Activated CD8-positive, alpha-beta memory T cell treated with anti-CD3 and anti-CD28 coated beads, Interleukin-2, amount 10 ng/mL, durations not matched to agents 7 days and 5 days (primary cell): ENCODE measurements around the gene TGFBI. TPM values are rescaled to one million over a fixed set of nuclear protein-coding genes. Genes with fewer than 3 reads are reported as not detected.

Source experiments
- ATAC-seq: fragments of 150-1000 bp; cut with Tn5 transposase; one replicate; pipeline ENCODE4 v1.10.0; 2021; ENCODE audit warnings: moderate library complexity
- CTCF ChIA-PET: fragments of 350-600 bp; sonication (Branson Sonifier 250); formaldehyde crosslinking; loops from one replicate; lab custom pipeline; 2021; ENCODE audit warnings: antibody characterized with exemption; lab: Charles Lee
- DNase-seq: peaks from one replicate; pipeline ENCODE4 v3.0.0-alpha.2; 2020
- H3K27ac Mint-ChIP-seq: one replicate; pipeline ENCODE4 v1.8.0; 2021; ENCODE audit warnings: mild to moderate bottlenecking, mixed read lengths
- H3K27me3 Mint-ChIP-seq: one replicate; pipeline ENCODE4 v1.8.0; 2021; ENCODE audit warnings: mixed read lengths
- H3K36me3 Mint-ChIP-seq: one replicate; pipeline ENCODE4 v1.8.0; 2021; ENCODE audit warnings: mild to moderate bottlenecking, mixed read lengths
- H3K4me1 Mint-ChIP-seq: one replicate; pipeline ENCODE4 v1.8.0; 2021; ENCODE audit warnings: mixed read lengths
- H3K4me3 Mint-ChIP-seq: one replicate; pipeline ENCODE4 v1.8.0; 2021; ENCODE audit warnings: mild to moderate bottlenecking, moderate library complexity, mixed read lengths
- H3K9me3 Mint-ChIP-seq: one replicate; pipeline ENCODE4 v1.8.0; 2022; ENCODE audit warnings: low read depth, mixed read lengths
- total RNA-seq, 2 experiments: library from RNA; stranded (reverse); gene quantifications; one replicate each; pipeline ENCODE4 v1.2.3, GENCODE V29; 2021

The TGFBI gene
- total RNA-seq, 2 experiments from 2014 or later, result 0.26 to 0.42 TPM

- Mint-ChIP-seq H3K9me3 (no peaks in the 10 kb centered on the region), H3K4me3 (no peak overlapping the region), H3K27ac (no peak overlapping the region), H3K4me1 (no peaks in the 10 kb centered on the region), H3K27me3 (peaks cover 46% of the 10 kb centered on the region), H3K36me3 (no peaks in the 10 kb centered on the region)
- no peak for ATAC-seq
- CTCF ChIA-PET, result interaction anchor here (1.2 kb wide), 1 partner anchor 102 kb away, joined by 3 read pairs; no protein-coding TSS in a partner anchor
- no peak for DNase-seq
Measured at GRCh38 chr5:136025900-136026299, 2.9 kb upstream of the TGFBI start.

- DNase-seq (no peak), ATAC-seq (no peak)
- Mint-ChIP-seq H3K36me3 (no peaks in the 10 kb centered on the region), H3K4me1 (peaks cover 3% of the 10 kb centered on the region), H3K27me3 (peaks cover 46% of the 10 kb centered on the region), H3K27ac (no peak overlapping the region), H3K4me3 (no peak overlapping the region), H3K9me3 (no peaks in the 10 kb centered on the region)
- CTCF ChIA-PET, result interaction anchor here (1.2 kb wide), 1 partner anchor 102 kb away, joined by 3 read pairs; no protein-coding TSS in a partner anchor
Measured at GRCh38 chr5:136026636-136027035, 2.2 kb upstream of the TGFBI start.

GRCh38 chr5:136027311-136027710 lies 1.5 kb upstream of the TGFBI start:
- no peak overlapping the region for H3K27ac Mint-ChIP-seq
- no peaks in the 10 kb centered on the region for H3K36me3 Mint-ChIP-seq
- CTCF ChIA-PET, result interaction anchor here (1.2 to 1.3 kb wide), 2 partner anchors 9 to 103 kb away, joined by 3 to 4 read pairs; no protein-coding TSS in a partner anchor
- H3K4me1 Mint-ChIP-seq, result peaks cover 5% of the 10 kb centered on the region
- H3K9me3 Mint-ChIP-seq, result no peaks in the 10 kb centered on the region
- ATAC-seq, result no peak
- H3K4me3 Mint-ChIP-seq, result no peak overlapping the region
- no peak for DNase-seq
- H3K27me3 Mint-ChIP-seq, result peaks cover 42% of the 10 kb centered on the region

GRCh38 chr5:136028090-136028489 lies 698 bp upstream of the TGFBI start:
- H3K9me3 Mint-ChIP-seq, result no peaks in the 10 kb centered on the region
- peaks cover 9% of the 10 kb centered on the region for H3K4me1 Mint-ChIP-seq
- H3K27me3 Mint-ChIP-seq, result peaks cover 41% of the 10 kb centered on the region
- H3K36me3 Mint-ChIP-seq, result no peaks in the 10 kb centered on the region
- H3K4me3 Mint-ChIP-seq, result no peak overlapping the region
- DNase-seq, result no peak
- ATAC-seq, result no peak
- H3K27ac Mint-ChIP-seq, result no peak overlapping the region
- CTCF ChIA-PET, result interaction anchor here (1.1 to 1.3 kb wide), 2 partner anchors 9 kb away, joined by 3 to 4 read pairs; no protein-coding TSS in a partner anchor

- H3K27ac Mint-ChIP-seq, result no peak overlapping the region
- ATAC-seq (no peak), DNase-seq (no peak)
- H3K4me1 Mint-ChIP-seq, result peaks cover 9% of the 10 kb centered on the region
- CTCF ChIA-PET, result no interaction called here
- H3K9me3 Mint-ChIP-seq, result no peaks in the 10 kb centered on the region
- H3K36me3 Mint-ChIP-seq, result no peaks in the 10 kb centered on the region
- H3K27me3 Mint-ChIP-seq, result peaks cover 34% of the 10 kb centered on the region
- H3K4me3 Mint-ChIP-seq, result no peak overlapping the region
Measured at GRCh38 chr5:136030252-136030651, 1.5 kb downstream of the TGFBI start.

- H3K4me3 Mint-ChIP-seq, result no peak overlapping the region
- no peaks in the 10 kb centered on the region for H3K9me3 Mint-ChIP-seq
- ATAC-seq (no peak), DNase-seq (no peak)
- CTCF ChIA-PET, result no interaction called here
- H3K4me1 Mint-ChIP-seq, result peaks cover 9% of the 10 kb centered on the region
- H3K27me3 Mint-ChIP-seq, result peaks cover 34% of the 10 kb centered on the region
- H3K36me3 Mint-ChIP-seq, result no peaks in the 10 kb centered on the region
- no peak overlapping the region for H3K27ac Mint-ChIP-seq
Measured at GRCh38 chr5:136030956-136031611, 2.3 kb downstream of the TGFBI start.

- CTCF ChIA-PET, result no interaction called here
- no peak for ATAC-seq
- Mint-ChIP-seq H3K9me3 (no peaks in the 10 kb centered on the region), H3K27ac (no peak overlapping the region), H3K4me1 (peaks cover 14% of the 10 kb centered on the region), H3K4me3 (no peak overlapping the region), H3K27me3 (peaks cover 30% of the 10 kb centered on the region), H3K36me3 (no peaks in the 10 kb centered on the region)
- DNase-seq, result no peak
Measured at GRCh38 chr5:136031711-136032110, 2.9 kb downstream of the TGFBI start.

- ATAC-seq (no peak), DNase-seq (no peak)
- Mint-ChIP-seq H3K27ac (no peak overlapping the region), H3K27me3 (peaks cover 22% of the 10 kb centered on the region), H3K9me3 (no peaks in the 10 kb centered on the region), H3K36me3 (no peaks in the 10 kb centered on the region), H3K4me1 (peaks cover 22% of the 10 kb centered on the region), H3K4me3 (no peak overlapping the region)
- CTCF ChIA-PET, result interaction anchor here (0.7 to 1.2 kb wide), 2 partner anchors 91 to 144 kb away, joined by 3 read pairs; no protein-coding TSS in a partner anchor
Measured at GRCh38 chr5:136032564-136032963, 3.8 kb downstream of the TGFBI start.

- no peak for DNase-seq
- no peaks in the 10 kb centered on the region for H3K9me3 Mint-ChIP-seq
- H3K4me1 Mint-ChIP-seq, result peaks cover 25% of the 10 kb centered on the region
- H3K4me3 Mint-ChIP-seq, result no peak overlapping the region
- CTCF ChIA-PET, result interaction anchor here (0.7 to 1.2 kb wide), 2 partner anchors 91 to 145 kb away, joined by 3 read pairs; no protein-coding TSS in a partner anchor
- H3K27me3 Mint-ChIP-seq, result peaks cover 15% of the 10 kb centered on the region
- no peak overlapping the region for H3K27ac Mint-ChIP-seq
- H3K36me3 Mint-ChIP-seq, result no peaks in the 10 kb centered on the region
- ATAC-seq, result no peak
Measured at GRCh38 chr5:136033234-136033633, 4.4 kb downstream of the TGFBI start.

- Mint-ChIP-seq H3K9me3 (no peaks in the 10 kb centered on the region), H3K27me3 (peaks cover 15% of the 10 kb centered on the region), H3K4me1 (peaks cover 25% of the 10 kb centered on the region), H3K27ac (no peak overlapping the region), H3K36me3 (no peaks in the 10 kb centered on the region), H3K4me3 (no peak overlapping the region)
- no peak for ATAC-seq
- no peak for DNase-seq
- CTCF ChIA-PET, result no interaction called here
Measured at GRCh38 chr5:136033848-136034247, 5.1 kb downstream of the TGFBI start.

GRCh38 chr5:136034492-136034891 lies 5.7 kb downstream of the TGFBI start:
- Mint-ChIP-seq H3K9me3 (no peaks in the 10 kb centered on the region), H3K4me3 (no peak overlapping the region), H3K27ac (no peak overlapping the region), H3K4me1 (peaks cover 25% of the 10 kb centered on the region), H3K27me3 (peaks cover 9% of the 10 kb centered on the region), H3K36me3 (no peaks in the 10 kb centered on the region)
- DNase-seq (no peak), ATAC-seq (no peak)
- CTCF ChIA-PET, result no interaction called here

GRCh38 chr5:136034984-136035383 lies 6.2 kb downstream of the TGFBI start:
- ATAC-seq (no peak), DNase-seq (no peak)
- H3K4me1 Mint-ChIP-seq, result peaks cover 25% of the 10 kb centered on the region
- no peaks in the 10 kb centered on the region for H3K9me3 Mint-ChIP-seq
- CTCF ChIA-PET, result no interaction called here
- peaks cover 6% of the 10 kb centered on the region for H3K27me3 Mint-ChIP-seq
- H3K4me3 Mint-ChIP-seq, result no peak overlapping the region
- no peak overlapping the region for H3K27ac Mint-ChIP-seq
- no peaks in the 10 kb centered on the region for H3K36me3 Mint-ChIP-seq

- no peak for DNase-seq
- H3K4me1 Mint-ChIP-seq, result peaks cover 25% of the 10 kb centered on the region
- no peaks in the 10 kb centered on the region for H3K27me3 Mint-ChIP-seq
- no peak overlapping the region for H3K4me3 Mint-ChIP-seq
- no peak overlapping the region for H3K27ac Mint-ChIP-seq
- CTCF ChIA-PET, result interaction anchor here (0.7 kb wide), 1 partner anchor 11 kb away, joined by 3 read pairs; no protein-coding TSS in a partner anchor
- ATAC-seq, result no peak
- no peaks in the 10 kb centered on the region for H3K9me3 Mint-ChIP-seq
- H3K36me3 Mint-ChIP-seq, result no peaks in the 10 kb centered on the region
Measured at GRCh38 chr5:136035837-136036236, 7.0 kb downstream of the TGFBI start.

- Mint-ChIP-seq H3K4me1 (peaks cover 24% of the 10 kb centered on the region), H3K9me3 (no peaks in the 10 kb centered on the region), H3K36me3 (no peaks in the 10 kb centered on the region), H3K27me3 (no peaks in the 10 kb centered on the region), H3K4me3 (no peak overlapping the region), H3K27ac (peak overlapping the region; percentile 66)
- ATAC-seq (no peak), DNase-seq (no peak)
- CTCF ChIA-PET, result interaction anchor here (1.0 to 1.4 kb wide), 2 partner anchors 8 to 10 kb away, joined by 3 read pairs; no protein-coding TSS in a partner anchor
Measured at GRCh38 chr5:136036293-136036911, 7.6 kb downstream of the TGFBI start.
